Astrocyte (in vitro differentiated cells and primary cell): ENCODE measurements around the gene TNFRSF18. TPM values are rescaled to one million over a fixed set of nuclear protein-coding genes. Genes with fewer than 3 reads are reported as not detected.

ENCODE experiments used
- DNase-seq: peaks from one replicate; pipeline ENCODE4 v3.0.0-alpha.2; 2010; ENCODE audit warnings: low read depth
- FAIRE-seq: peaks from 2 replicates; lab custom pipeline; 2011; peaks lifted over from hg19 to GRCh38; lab: Jason Lieb, UNC
- H2AFZ ChIP-seq: 2 replicates; pipeline ENCODE4 v1.6.0; 2012; ENCODE audit warnings: low read depth, low read length, inconsistent platforms
- H3K27ac ChIP-seq: 2 replicates; pipeline ENCODE4 v1.5.1; 2011; ENCODE audit warnings: low read depth, low read length, inconsistent platforms
- H3K27me3 ChIP-seq: 2 replicates; pipeline ENCODE4 v1.6.0; 2011; ENCODE audit warnings: low read length, inconsistent platforms; ENCODE audit not compliant: insufficient read depth
- H3K36me3 ChIP-seq: 2 replicates; pipeline ENCODE4 v1.5.1; 2011; ENCODE audit warnings: low read length, inconsistent platforms; ENCODE audit not compliant: insufficient read depth
- H3K4me1 ChIP-seq: 2 replicates; pipeline ENCODE4 v1.5.1; 2011; ENCODE audit warnings: low read length, inconsistent platforms; ENCODE audit not compliant: insufficient read depth
- H3K4me2 ChIP-seq: 2 replicates; pipeline ENCODE4 v1.6.0; 2012; ENCODE audit warnings: low read length, inconsistent platforms
- H3K4me3 ChIP-seq: 2 replicates; pipeline ENCODE4 v1.5.1; 2011; ENCODE audit warnings: low read depth, mild to moderate bottlenecking, low read length, inconsistent platforms; ENCODE audit not compliant: insufficient read depth
- H3K79me2 ChIP-seq: 2 replicates; pipeline ENCODE4 v1.6.0; 2012; ENCODE audit warnings: mild to moderate bottlenecking, low read length, inconsistent platforms; ENCODE audit not compliant: insufficient read depth
- H3K9ac ChIP-seq: 2 replicates; pipeline ENCODE4 v1.6.0; 2012; ENCODE audit warnings: mild to moderate bottlenecking, low read length, inconsistent platforms
- H3K9me3 ChIP-seq: 2 replicates; pipeline ENCODE4 v1.5.1; 2012; ENCODE audit warnings: low read depth, mild to moderate bottlenecking, low read length, inconsistent platforms; ENCODE audit not compliant: insufficient read depth
- H4K20me1 ChIP-seq: 2 replicates; pipeline ENCODE4 v1.6.0; 2012; ENCODE audit warnings: low read length, inconsistent platforms; ENCODE audit not compliant: insufficient read depth
- H3K27ac Mint-ChIP-seq: one replicate; pipeline ENCODE4 v1.8.0; 2021; ENCODE audit warnings: mild to moderate bottlenecking, mixed read lengths; ENCODE audit not compliant: unreplicated experiment
- H3K27me3 Mint-ChIP-seq: one replicate; pipeline ENCODE4 v1.8.0; 2021; ENCODE audit warnings: low read depth, mixed read lengths; ENCODE audit not compliant: unreplicated experiment
- H3K36me3 Mint-ChIP-seq: one replicate; pipeline ENCODE4 v1.8.0; 2021; ENCODE audit warnings: low read depth, mixed read lengths; ENCODE audit not compliant: unreplicated experiment
- H3K4me1 Mint-ChIP-seq: one replicate; pipeline ENCODE4 v1.8.0; 2021; ENCODE audit warnings: low read depth, mixed read lengths; ENCODE audit not compliant: unreplicated experiment
- H3K4me3 Mint-ChIP-seq: one replicate; pipeline ENCODE4 v1.8.0; 2021; ENCODE audit warnings: mild to moderate bottlenecking, moderate library complexity, mixed read lengths; ENCODE audit not compliant: unreplicated experiment
- H3K9me3 Mint-ChIP-seq: one replicate; pipeline ENCODE4 v1.8.0; 2021; ENCODE audit warnings: mild to moderate bottlenecking, mixed read lengths; ENCODE audit not compliant: unreplicated experiment
- EZH2 ChIP-seq: IDR thresholded peaks from 2 replicates; pipeline ENCODE4 v1.6.1; 2012; ENCODE audit warnings: mild to moderate bottlenecking, low read length, inconsistent platforms; ENCODE audit not compliant: insufficient read depth
- total RNA-seq: library from RNA; stranded (reverse); gene quantifications from 2 replicates; pipeline ENCODE4 v1.2.1, GENCODE V29; 2021
- TF ChIP-seq, protein P1 (sequence below): IDR thresholded peaks from 2 replicates; pipeline ENCODE4 v1.5.1; 2011; ENCODE audit warnings: low read depth, mild to moderate bottlenecking, inconsistent platforms, low read length, moderate library complexity; ENCODE audit not compliant: insufficient read depth

Gene TNFRSF18
- total RNA-seq, 1 donor from 2014 or later = 0.66 TPM

DNA sequence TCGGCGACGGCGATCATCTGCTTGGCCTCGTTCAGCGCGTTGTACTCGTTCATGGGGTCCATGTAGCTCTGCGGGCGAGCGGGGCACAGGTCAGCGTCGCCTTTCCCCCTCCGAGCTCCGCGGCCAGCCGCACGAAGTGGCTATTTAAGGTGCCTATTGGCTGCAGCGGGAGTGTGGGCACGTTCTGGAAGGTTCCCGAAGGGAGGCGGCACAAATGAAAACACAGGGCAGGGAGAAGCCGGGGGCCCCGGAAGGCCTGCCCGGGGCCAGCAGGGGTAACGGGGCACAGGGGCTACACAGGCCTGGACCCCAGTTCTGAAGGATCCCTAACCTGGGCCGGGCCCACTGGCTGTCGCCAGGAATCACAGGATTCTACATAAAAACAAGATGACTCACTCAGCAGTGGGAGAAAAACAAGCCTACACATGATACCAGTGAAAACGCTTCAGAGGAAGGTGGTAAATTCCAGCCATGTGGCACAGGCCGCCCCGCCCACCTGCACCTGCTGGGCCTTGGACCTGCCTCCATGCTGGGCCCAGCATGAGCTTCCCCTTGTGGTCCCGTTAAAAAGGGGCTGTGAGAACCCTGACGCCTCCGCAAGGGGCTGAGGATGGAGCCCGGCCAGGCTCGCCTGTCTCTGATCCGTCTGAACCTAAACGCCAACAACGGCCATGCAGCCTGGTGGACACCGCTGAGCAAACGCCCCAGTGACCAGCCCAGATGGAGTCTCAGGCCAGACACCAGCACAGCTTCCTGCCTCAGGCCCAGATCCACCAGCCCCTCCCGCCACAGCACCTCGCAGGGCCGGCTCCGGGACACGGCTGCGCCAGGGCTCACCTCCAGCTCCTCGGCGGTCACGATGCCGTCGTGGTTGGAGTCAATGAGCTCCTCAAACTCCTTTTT lies 11.5 kb upstream of the TNFRSF18 start:
- H3K4me3 ChIP-seq = no peak overlapping the region
- DNase-seq (no peak), FAIRE-seq (no peak)
- H2AFZ ChIP-seq = no peak overlapping the region
- peaks cover 7% of the 10 kb centered on the region for H3K79me2 ChIP-seq
- Mint-ChIP-seq H3K4me3 (no peak overlapping the region), H3K9me3 (no peaks in the 10 kb centered on the region), H3K27ac (no peak overlapping the region), H3K27me3 (no peaks in the 10 kb centered on the region), H3K4me1 (peaks cover 2% of the 10 kb centered on the region), H3K36me3 (peaks cover 10% of the 10 kb centered on the region)
- H3K4me2 ChIP-seq = no peak overlapping the region
- no peaks in the 10 kb centered on the region for H3K4me1 ChIP-seq
- no peak overlapping the region for H3K27ac ChIP-seq
- H3K36me3 ChIP-seq = peaks cover 4% of the 10 kb centered on the region
- H3K9ac ChIP-seq = no peak overlapping the region
- peaks cover 30% of the 10 kb centered on the region for H4K20me1 ChIP-seq
- H3K27me3 ChIP-seq = no peaks in the 10 kb centered on the region
- no peaks in the 10 kb centered on the region for H3K9me3 ChIP-seq
- TF ChIP-seq, protein P1, sequence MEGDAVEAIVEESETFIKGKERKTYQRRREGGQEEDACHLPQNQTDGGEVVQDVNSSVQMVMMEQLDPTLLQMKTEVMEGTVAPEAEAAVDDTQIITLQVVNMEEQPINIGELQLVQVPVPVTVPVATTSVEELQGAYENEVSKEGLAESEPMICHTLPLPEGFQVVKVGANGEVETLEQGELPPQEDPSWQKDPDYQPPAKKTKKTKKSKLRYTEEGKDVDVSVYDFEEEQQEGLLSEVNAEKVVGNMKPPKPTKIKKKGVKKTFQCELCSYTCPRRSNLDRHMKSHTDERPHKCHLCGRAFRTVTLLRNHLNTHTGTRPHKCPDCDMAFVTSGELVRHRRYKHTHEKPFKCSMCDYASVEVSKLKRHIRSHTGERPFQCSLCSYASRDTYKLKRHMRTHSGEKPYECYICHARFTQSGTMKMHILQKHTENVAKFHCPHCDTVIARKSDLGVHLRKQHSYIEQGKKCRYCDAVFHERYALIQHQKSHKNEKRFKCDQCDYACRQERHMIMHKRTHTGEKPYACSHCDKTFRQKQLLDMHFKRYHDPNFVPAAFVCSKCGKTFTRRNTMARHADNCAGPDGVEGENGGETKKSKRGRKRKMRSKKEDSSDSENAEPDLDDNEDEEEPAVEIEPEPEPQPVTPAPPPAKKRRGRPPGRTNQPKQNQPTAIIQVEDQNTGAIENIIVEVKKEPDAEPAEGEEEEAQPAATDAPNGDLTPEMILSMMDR = no peak
- no peak for TF ChIP-seq EZH2

DNA sequence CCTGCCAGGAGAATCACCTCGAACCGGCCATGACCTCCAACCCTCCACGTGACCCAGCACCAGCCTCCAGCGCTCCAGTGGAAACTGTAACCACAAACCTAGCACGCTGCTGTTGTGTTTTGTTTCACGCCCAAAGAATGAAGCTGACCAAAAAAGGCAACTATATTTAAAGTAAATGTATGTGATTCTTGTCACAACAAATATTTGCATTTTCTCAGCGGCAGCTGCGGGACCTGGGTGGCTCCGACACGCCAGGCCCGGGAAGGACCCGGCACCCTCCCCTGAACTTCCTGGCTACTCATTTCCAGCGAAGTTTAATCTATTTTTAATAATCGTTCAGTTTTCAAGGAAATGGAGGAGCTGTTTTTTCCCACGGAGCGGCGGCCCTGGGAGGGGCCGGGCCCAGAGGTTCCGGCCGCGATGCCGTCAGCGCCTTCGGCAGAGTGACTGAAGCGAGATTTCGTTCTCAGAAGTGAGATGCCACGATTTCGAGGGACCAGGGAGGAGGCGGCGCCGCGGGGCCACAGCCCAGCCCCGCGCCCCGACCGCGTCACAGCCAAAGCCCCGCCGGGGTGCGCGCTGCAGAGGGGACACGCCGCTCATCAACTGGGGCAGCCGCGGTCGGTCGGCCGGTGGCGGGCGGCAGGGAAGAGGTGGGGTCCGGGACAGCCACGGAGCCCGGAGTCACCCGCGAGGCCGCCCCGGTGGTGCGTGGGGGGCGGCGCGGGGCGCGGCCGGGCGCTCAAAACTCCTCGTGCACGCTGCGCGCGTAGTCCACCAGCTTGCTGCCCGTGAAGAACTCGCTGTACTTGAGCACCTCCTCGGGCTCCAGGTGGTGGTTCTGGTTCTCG lies 10.6 kb upstream of the TNFRSF18 start:
- Histone ChIP-seq H3K79me2 (peaks cover 5% of the 10 kb centered on the region), H3K27ac (no peak overlapping the region), H3K4me2 (no peak overlapping the region), H3K4me1 (no peaks in the 10 kb centered on the region), H3K36me3 (peaks cover 2% of the 10 kb centered on the region), H3K9ac (no peak overlapping the region), H3K4me3 (no peak overlapping the region), H3K27me3 (no peaks in the 10 kb centered on the region), H4K20me1 (peaks cover 24% of the 10 kb centered on the region), H2AFZ (no peak overlapping the region), H3K9me3 (no peaks in the 10 kb centered on the region)
- DNase-seq = no peak
- TF ChIP-seq, protein P1 = no peak
- TF ChIP-seq EZH2 = no peak
- FAIRE-seq = no peak
- H3K4me1 Mint-ChIP-seq = peaks cover 2% of the 10 kb centered on the region
- H3K27ac Mint-ChIP-seq = peak overlapping the region; percentile 64
- no peaks in the 10 kb centered on the region for H3K9me3 Mint-ChIP-seq
- peaks cover 8% of the 10 kb centered on the region for H3K36me3 Mint-ChIP-seq
- H3K27me3 Mint-ChIP-seq = no peaks in the 10 kb centered on the region
- H3K4me3 Mint-ChIP-seq = no peak overlapping the region
